ENCODE data around the gene TM2D1. TPM values are rescaled to one million over a fixed set of nuclear protein-coding genes. Genes with fewer than 3 reads are reported as not detected.

The TM2D1 gene
- total and polyA plus RNA-seq, 9 of the 15 experiments (the other 6 are each of a cell fraction or from before 2014, with no cell fraction given) = 24.5 to 65.2 (median 47.7) TPM

GRCh38 chr1:61754545-61754944 is 29.6 kb upstream of the TM2D1 start (continued):
- TF ChIP-seq NONO (IDR thresholded peaks at IDR 0.05; ENCODE audit: low read depth in 2 of 2, low read length in 1 of 2) (no peak), ZFP30 (CRISPR knock-in tag; IDR thresholded peaks at IDR 0.05; ENCODE audit: borderline replicate concordance) (no peak), SFPQ (IDR thresholded peaks at IDR 0.05; ENCODE audit: low read depth, low read length) (no peak)

GRCh38 chr1:61753998-61754508 is 29.1 kb upstream of the TM2D1 start:
- Histone ChIP-seq H3K4me1 (replicated peaks in 1 of 2; ENCODE audit: control insufficient read depth in 2 of 2, insufficient read depth in 2 of 2, low read length in 2 of 2) (no peaks in the 10 kb centered on the region), H3K9ac (ENCODE audit: insufficient read depth in 1 of 2, low read depth in 2 of 2, low read length in 2 of 2) (no peak overlapping the region), H3K27ac (ENCODE audit: extremely low read depth, low read depth, low read length) (no peak overlapping the region), H3K36me3 (ENCODE audit: control insufficient read depth, insufficient read depth, low read length) (no peaks in the 10 kb centered on the region), H3K9me1 (ENCODE audit: control insufficient read depth, insufficient read depth, low read length) (no peaks in the 10 kb centered on the region), H3K4me3 (no peak overlapping the region), H3K79me2 (ENCODE audit: control insufficient read depth, insufficient read depth, low read length) (no peaks in the 10 kb centered on the region), H4K20me1 (replicated peaks; ENCODE audit: control insufficient read depth, insufficient read depth, low read length) (no peaks in the 10 kb centered on the region), H3K4me2 (ENCODE audit: insufficient read depth, low read length) (no peak overlapping the region), H3K27me3 (ENCODE audit: control insufficient read depth in 2 of 2, insufficient read depth in 2 of 2, low read length in 2 of 2) (no peaks in the 10 kb centered on the region), H2AFZ (ENCODE audit: low read depth, low read length) (no peak overlapping the region), H3K9me3 (replicated peaks; ENCODE audit: control insufficient read depth, insufficient read depth, low read depth, low read length) (no peaks in the 10 kb centered on the region)
- intact Hi-C loops (cut with micrococcal nuclease) = no loop called here
- POLR2A ChIA-PET = no interaction called here
- ATAC-seq (no peak), FAIRE-seq (no peak), DNase-seq (ENCODE audit: extremely low read depth in 1 of 4, low spot score in 3 of 4) (no peak)
- CTCF ChIA-PET (ENCODE audit: low intra/inter-chr PET ratio) = no interaction called here
- WGBS (ENCODE audit: insufficient coverage, low coverage, missing lambda C conversion rate) = 7% methylated on average over 1 of the region's 1 CpG
- in situ Hi-C loops (cut with MboI) = no loop called here
- BruUV-seq (replicated peaks) = no TSS peak
- TF ChIP-seq NFIX (CRISPR knock-in tag; IDR thresholded peaks at IDR 0.05; ENCODE audit: low read depth) (no peak), FOXM1 (IDR thresholded peaks at IDR 0.05; ENCODE audit: low read depth) (no peak), FOXM1 (CRISPR knock-in tag; IDR thresholded peaks at IDR 0.05; ENCODE audit: low read depth) (no peak), KAT7 (CRISPR knock-in tag; IDR thresholded peaks at IDR 0.05; ENCODE audit: borderline replicate concordance) (no peak), JUN (IDR thresholded peaks at IDR 0.05; ENCODE audit: borderline replicate concordance, low read depth, low read length) (no peak), JUN (CRISPR knock-in tag; IDR thresholded peaks at IDR 0.05; ENCODE audit: borderline replicate concordance) (no peak), CXXC5 (CRISPR knock-in tag; IDR thresholded peaks at IDR 0.05) (no peak), SMAD2 (IDR thresholded peaks at IDR 0.05; ENCODE audit: low read depth, low read length) (no peak), WHSC1 (IDR thresholded peaks at IDR 0.05; ENCODE audit: low read length) (no peak), PPARD (CRISPR knock-in tag; IDR thresholded peaks at IDR 0.05) (no peak)
- TF ChIP-seq, protein P1, sequence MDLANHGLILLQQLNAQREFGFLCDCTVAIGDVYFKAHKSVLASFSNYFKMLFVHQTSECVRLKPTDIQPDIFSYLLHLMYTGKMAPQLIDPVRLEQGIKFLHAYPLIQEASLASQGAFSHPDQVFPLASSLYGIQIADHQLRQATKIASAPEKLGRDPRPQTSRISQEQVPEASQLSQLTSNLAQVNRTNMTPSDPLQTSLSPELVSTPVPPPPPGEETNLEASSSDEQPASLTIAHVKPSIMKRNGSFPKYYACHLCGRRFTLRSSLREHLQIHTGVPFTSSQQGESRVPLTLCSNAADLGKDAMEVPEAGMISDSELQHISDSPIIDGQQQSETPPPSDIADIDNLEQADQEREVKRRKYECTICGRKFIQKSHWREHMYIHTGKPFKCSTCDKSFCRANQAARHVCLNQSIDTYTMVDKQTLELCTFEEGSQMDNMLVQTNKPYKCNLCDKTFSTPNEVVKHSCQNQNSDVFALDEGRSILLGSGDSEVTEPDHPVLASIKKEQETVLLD (IDR thresholded peaks at IDR 0.05) = no peak
- TF ChIP-seq, protein P2, sequence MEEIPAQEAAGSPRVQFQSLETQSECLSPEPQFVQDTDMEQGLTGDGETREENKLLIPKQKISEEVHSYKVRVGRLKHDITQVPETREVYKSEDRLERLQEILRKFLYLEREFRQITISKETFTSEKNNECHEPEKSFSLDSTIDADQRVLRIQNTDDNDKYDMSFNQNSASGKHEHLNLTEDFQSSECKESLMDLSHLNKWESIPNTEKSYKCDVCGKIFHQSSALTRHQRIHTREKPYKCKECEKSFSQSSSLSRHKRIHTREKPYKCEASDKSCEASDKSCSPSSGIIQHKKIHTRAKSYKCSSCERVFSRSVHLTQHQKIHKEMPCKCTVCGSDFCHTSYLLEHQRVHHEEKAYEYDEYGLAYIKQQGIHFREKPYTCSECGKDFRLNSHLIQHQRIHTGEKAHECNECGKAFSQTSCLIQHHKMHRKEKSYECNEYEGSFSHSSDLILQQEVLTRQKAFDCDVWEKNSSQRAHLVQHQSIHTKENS (CRISPR knock-in tag; IDR thresholded peaks at IDR 0.05) = no peak
- TF ChIP-seq, protein P3, sequence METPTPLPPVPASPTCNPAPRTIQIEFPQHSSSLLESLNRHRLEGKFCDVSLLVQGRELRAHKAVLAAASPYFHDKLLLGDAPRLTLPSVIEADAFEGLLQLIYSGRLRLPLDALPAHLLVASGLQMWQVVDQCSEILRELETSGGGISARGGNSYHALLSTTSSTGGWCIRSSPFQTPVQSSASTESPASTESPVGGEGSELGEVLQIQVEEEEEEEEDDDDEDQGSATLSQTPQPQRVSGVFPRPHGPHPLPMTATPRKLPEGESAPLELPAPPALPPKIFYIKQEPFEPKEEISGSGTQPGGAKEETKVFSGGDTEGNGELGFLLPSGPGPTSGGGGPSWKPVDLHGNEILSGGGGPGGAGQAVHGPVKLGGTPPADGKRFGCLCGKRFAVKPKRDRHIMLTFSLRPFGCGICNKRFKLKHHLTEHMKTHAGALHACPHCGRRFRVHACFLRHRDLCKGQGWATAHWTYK (CRISPR knock-in tag; IDR thresholded peaks at IDR 0.05) = no peak

Data from K562 (cell line).